ENCODE results near the gene SPG11. TPM values are rescaled to one million over a fixed set of nuclear protein-coding genes. Genes with fewer than 3 reads are reported as not detected.
A peak's percentile ranks its signal among the peaks of the same experiment; 100 is the strongest.
"Not testable (repeated sequence)": the region's sequence is repeated elsewhere in the genome, so short reads cannot be mapped to it uniquely, and the experiment has no call there.

SPG11 gene
- total and polyA plus RNA-seq, 9 of the 15 experiments (the other 6 are each of a cell fraction or from before 2014, with no cell fraction given): 23.3 to 71.2 (median 45.6) TPM

DNA sequence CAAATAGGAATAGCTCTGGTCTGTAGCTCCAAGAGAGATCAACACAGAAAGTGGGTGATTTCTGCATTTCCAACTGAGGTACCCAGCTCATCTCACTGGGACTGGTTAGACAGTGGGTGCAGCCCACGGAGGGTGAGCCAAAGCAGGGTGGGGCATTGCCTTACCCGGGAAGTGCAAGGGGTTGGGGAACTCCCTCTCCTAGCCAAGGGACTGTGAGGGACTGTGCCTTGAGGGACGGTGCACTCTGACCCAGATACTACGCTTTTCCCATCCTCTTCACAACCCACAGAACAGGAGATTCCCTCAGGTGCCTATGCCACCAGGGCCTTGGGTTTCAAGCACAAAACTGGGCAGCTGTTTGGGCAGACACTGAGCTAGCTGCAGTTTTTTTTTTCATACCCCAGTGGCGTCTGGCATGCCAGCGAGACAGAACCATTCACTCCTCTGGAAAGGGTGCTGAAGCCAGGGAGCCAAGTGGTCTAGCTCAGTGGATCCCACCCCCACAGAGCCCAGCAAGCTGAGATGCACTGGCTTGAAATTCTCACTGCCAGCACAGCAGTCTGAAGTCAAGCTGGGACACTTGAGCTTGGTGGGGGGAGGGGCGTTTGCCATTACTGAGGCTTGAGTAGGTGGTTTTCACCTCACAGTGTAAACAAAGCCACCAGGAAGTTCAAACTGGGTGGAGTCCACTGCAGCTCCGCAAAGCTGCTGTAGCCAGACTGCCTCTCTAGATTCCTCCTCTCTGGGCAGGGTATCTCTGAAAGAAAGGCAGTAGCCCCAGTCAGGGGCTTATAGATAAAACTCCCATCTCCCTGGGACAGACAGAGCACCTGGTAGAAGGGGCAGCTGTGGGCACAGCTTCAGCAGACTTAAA is 19.6 kb upstream of the SPG11 start (continued):
- TF ChIP-seq EP400 (IDR thresholded peaks at IDR 0.05) (peak; percentile 64), ARID1B (IDR thresholded peaks at IDR 0.05) (peak; percentile 73), ELF1 (tag; IDR thresholded peaks at IDR 0.05) (peak; percentile 36; the same call in 1 of the 2 replicates), GATA2 (CRISPR knock-in tag; IDR thresholded peaks at IDR 0.05) (0 out of 2 replicates have a peak, but pooled peaks have one; percentile 30), RCOR1 (IDR thresholded peaks at IDR 0.05; ENCODE audit: borderline replicate concordance in 1 of 2, low read depth in 2 of 2, low read length in 2 of 2) (peak in 1 of 2 experiments; percentile 49; a peak in 1 of 4 replicates), FOXK1 (CRISPR knock-in tag; IDR thresholded peaks at IDR 0.05; ENCODE audit: borderline replicate concordance) (0 out of 2 replicates have a peak, but pooled peaks have one; percentile 73), NCOR1 (IDR thresholded peaks at IDR 0.05) (peak; percentile 82), TEAD4 (IDR thresholded peaks at IDR 0.05; ENCODE audit: low read length) (peak; percentile 50), FOXJ2 (tag; IDR thresholded peaks at IDR 0.05) (peak; percentile 85), ZNF232 (CRISPR knock-in tag; IDR thresholded peaks at IDR 0.05) (0 out of 2 replicates have a peak, but pooled peaks have one; percentile 19), NFIC (IDR thresholded peaks at IDR 0.05) (peak; percentile 58; the same call in 1 of the 2 replicates), SMARCA4 (IDR thresholded peaks at IDR 0.05) (peak; percentile 55), MAZ (CRISPR knock-in tag; conservative IDR thresholded peaks at IDR 0.05 in 1 of 2, IDR thresholded peaks at IDR 0.05 in 1 of 2) (peak in 1 of 2 experiments; percentile 52; a peak in 1 of 4 replicates), POLR2A (conservative IDR thresholded peaks at IDR 0.05) (peak; percentile 71), EGR1 (conservative IDR thresholded peaks at IDR 0.05) (peak; percentile 84), NR2C1 (IDR thresholded peaks at IDR 0.05) (peak; percentile 46; the same call in 1 of the 2 replicates), NR2C1 (tag; IDR thresholded peaks at IDR 0.05) (peak; percentile 54; the same call in 1 of the 2 replicates), ATF7 (IDR thresholded peaks at IDR 0.05) (peak; percentile 54; the same call in 1 of the 2 replicates), MTA3 (IDR thresholded peaks at IDR 0.05; ENCODE audit: borderline replicate concordance) (0 out of 2 replicates have a peak, but pooled peaks have one; percentile 36), YY1 (IDR thresholded peaks at IDR 0.05; ENCODE audit: borderline replicate concordance in 1 of 3, control insufficient read depth in 1 of 3, extremely low read depth in 1 of 3, insufficient read depth in 3 of 3, insufficient read length in 1 of 3, insufficient replicate concordance in 2 of 3, low read depth in 1 of 3, low read length in 2 of 3) (peak in 2 of 3 experiments; percentile 22 to 47), BRD9 (IDR thresholded peaks at IDR 0.05; ENCODE audit: low read depth, partially characterized antibody) (peak; percentile 35), NR2C2 (tag; IDR thresholded peaks at IDR 0.05) (peak; percentile 81), RBFOX2 (IDR thresholded peaks at IDR 0.05; ENCODE audit: low read depth, low read length) (peak; percentile 47), TAF9B (IDR thresholded peaks at IDR 0.05; ENCODE audit: partially characterized antibody) (peak; percentile 48), CBFA2T3 (IDR thresholded peaks at IDR 0.05) (peak; percentile 89), SOX6 (IDR thresholded peaks at IDR 0.05) (peak; percentile 80), TAF1 (IDR thresholded peaks at IDR 0.05; ENCODE audit: control insufficient read depth, extremely low read depth, insufficient read depth, low read length, severe bottlenecking) (peak; percentile 39), FOXA3 (CRISPR knock-in tag; conservative IDR thresholded peaks at IDR 0.05 in 1 of 2, IDR thresholded peaks at IDR 0.05 in 1 of 2) (peak; percentile 96 to 99), NCOA1 (IDR thresholded peaks at IDR 0.05; ENCODE audit: low read depth) (peak; percentile 64; the same call in 1 of the 2 replicates)
- TF ChIP-seq TEAD4 (CRISPR knock-in tag; IDR thresholded peaks at IDR 0.05; ENCODE audit: borderline replicate concordance); NR2C2 (CRISPR knock-in tag; IDR thresholded peaks at IDR 0.05): not testable (repeated sequence)

Measured in K562 (cell line).